GM10266 (cell line): Measurements from ENCODE around the gene SLC6A18.
A peak's percentile ranks its signal among the peaks of the same experiment; 100 is the strongest.

Source experiments
- DNase-seq: peaks from one replicate; pipeline ENCODE4 v3.0.0; 2012; ENCODE audit errors: extremely low spot score
- TF ChIP-seq, protein P1 (sequence below): IDR thresholded peaks from 2 replicates; pipeline ENCODE4 v1.5.1; 2012; ENCODE audit warnings: mild to moderate bottlenecking, low read depth; ENCODE audit not compliant: control insufficient read depth, insufficient read depth; ENCODE audit errors: missing control alignments

Gene SLC6A18

DNA sequence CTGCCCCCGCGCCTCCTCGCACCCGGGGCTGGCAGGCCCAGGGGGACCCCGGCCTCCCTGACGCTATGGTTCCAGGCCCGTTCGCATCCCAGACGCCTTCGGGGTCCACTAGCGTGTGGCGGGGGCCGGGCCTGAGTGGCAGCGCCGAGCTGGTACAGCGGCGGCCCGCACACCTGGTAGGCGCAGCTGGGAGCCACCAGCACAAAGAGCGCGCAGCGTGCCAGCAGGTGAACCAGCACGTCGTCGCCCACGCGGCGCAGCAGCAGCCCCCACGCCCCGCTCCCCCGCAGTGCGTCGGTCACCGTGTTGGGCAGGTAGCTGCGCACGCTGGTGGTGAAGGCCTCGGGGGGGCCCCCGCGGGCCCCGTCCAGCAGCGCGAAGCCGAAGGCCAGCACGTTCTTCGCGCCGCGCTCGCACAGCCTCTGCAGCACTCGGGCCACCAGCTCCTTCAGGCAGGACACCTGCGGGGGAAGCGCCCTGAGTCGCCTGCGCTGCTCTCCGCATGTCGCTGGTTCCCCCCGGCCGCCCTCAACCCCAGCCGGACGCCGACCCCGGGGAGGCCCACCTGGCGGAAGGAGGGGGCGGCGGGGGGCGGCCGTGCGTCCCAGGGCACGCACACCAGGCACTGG is 69.1 kb downstream of the SLC6A18 start:
- DNase-seq, result no peak
- TF ChIP-seq, protein P1, sequence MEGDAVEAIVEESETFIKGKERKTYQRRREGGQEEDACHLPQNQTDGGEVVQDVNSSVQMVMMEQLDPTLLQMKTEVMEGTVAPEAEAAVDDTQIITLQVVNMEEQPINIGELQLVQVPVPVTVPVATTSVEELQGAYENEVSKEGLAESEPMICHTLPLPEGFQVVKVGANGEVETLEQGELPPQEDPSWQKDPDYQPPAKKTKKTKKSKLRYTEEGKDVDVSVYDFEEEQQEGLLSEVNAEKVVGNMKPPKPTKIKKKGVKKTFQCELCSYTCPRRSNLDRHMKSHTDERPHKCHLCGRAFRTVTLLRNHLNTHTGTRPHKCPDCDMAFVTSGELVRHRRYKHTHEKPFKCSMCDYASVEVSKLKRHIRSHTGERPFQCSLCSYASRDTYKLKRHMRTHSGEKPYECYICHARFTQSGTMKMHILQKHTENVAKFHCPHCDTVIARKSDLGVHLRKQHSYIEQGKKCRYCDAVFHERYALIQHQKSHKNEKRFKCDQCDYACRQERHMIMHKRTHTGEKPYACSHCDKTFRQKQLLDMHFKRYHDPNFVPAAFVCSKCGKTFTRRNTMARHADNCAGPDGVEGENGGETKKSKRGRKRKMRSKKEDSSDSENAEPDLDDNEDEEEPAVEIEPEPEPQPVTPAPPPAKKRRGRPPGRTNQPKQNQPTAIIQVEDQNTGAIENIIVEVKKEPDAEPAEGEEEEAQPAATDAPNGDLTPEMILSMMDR, result no peak

DNA sequence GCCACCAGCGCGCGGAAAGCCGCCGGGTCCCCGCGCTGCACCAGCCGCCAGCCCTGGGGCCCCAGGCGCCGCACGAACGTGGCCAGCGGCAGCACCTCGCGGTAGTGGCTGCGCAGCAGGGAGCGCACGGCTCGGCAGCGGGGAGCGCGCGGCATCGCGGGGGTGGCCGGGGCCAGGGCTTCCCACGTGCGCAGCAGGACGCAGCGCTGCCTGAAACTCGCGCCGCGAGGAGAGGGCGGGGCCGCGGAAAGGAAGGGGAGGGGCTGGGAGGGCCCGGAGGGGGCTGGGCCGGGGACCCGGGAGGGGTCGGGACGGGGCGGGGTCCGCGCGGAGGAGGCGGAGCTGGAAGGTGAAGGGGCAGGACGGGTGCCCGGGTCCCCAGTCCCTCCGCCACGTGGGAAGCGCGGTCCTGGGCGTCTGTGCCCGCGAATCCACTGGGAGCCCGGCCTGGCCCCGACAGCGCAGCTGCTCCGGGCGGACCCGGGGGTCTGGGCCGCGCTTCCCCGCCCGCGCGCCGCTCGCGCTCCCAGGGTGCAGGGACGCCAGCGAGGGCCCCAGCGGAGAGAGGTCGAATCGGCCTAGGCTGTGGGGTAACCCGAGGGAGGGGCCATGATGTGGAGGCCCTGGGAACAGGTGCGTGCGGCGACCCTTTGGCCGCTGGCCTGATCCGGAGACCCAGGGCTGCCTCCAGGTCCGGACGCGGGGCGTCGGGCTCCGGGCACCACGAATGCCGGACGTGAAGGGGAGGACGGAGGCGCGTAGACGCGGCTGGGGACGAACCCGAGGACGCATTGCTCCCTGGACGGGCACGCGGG is 69.9 kb downstream of the SLC6A18 start, which contains the start of gene TERT:
TERT (minus strand) TSS at position 234 of the 815 bp plus-strand sequence; CDS start at position 155, 79 bp downstream.
- TF ChIP-seq, protein P1, result no peak
- peak; percentile 85 for DNase-seq

DNA sequence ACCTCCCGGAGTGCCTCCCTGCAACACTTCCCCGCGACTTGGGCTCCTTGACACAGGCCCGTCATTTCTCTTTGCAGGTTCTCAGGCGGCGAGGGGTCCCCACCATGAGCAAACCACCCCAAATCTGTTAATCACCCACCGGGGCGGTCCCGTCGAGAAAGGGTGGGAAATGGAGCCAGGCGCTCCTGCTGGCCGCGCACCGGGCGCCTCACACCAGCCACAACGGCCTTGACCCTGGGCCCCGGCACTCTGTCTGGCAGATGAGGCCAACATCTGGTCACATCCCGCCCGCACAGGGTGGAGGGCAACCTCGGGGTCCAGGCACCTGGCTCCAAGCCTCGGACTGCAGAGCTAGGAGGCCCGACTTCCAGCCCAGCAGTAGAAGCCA is 70.5 kb downstream of the SLC6A18 start:
- DNase-seq, result no peak
- TF ChIP-seq, protein P1, result no peak
